Measurements from ENCODE around the gene SERF1B.
"Not testable (repeated sequence)": the region's sequence is repeated elsewhere in the genome, so short reads cannot be mapped to it uniquely, and the experiment has no call there.

Gene SERF1B

DNA sequence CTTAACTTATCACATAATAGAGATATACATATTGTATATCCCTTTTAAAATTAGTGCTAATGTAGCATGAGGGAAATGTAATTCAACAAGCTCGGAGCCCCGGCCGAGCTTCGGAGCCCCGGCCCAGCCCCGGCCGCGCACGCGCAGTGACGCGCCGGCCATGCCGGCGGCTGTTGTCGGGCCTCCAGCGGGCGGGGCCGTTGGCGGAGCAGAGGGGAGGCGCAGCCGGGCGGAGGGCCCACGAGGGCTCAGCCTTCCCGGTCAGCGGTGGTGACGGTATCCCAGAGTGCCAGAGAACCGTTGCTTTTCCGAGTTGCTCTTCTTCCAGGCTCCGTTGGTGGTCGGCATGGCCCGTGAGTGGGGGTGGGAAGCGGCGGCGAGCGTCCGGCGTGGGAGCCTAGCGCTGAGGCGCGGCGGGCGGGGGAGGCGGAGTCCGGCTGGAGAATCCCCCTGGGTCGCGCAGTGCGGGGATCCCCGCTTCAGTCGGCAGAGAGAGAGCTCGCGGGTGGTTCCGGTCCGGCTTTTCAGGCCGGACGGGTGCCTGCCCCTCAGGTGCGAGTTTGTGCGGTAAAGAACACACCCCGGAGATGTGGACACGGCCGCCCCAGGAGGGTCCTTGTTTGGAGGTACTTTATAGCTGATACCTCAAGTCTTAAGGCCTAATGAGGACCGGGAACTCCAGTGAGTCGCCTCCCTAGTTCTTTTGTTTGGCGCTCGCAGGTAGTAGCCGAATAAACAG, at the start of gene SERF1B:
Gene SERF1B, plus strand, starts transcription at position 146 of the 739 bp plus-strand sequence. Its CDS starts 201 bp downstream, at position 347.
- not testable (repeated sequence) for DNase-seq

- not testable (repeated sequence) for DNase-seq
Observed at GRCh38 chr5:69991713-69992112, 33.3 kb upstream of the SERF1B start.

DNA sequence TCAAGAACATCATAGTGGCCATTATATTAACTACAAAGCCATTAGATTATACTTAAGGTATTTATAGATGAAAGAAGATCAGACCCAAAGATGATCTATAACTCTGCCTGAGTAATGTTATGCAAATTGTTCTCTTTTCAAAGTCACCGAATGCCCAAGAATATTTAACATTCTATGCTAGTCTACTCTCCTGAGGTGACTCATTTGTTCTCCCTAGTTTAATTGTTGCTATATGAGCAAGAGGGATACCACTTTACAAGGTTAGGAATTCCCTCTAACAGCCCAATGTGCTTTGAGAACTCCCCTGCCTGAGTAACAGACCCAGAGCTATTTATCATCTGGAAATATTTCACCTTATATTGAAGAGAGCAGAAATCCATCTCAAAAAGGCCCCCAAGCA, 29.5 kb upstream of the SERF1B start:
- not testable (repeated sequence) for DNase-seq

DNA sequence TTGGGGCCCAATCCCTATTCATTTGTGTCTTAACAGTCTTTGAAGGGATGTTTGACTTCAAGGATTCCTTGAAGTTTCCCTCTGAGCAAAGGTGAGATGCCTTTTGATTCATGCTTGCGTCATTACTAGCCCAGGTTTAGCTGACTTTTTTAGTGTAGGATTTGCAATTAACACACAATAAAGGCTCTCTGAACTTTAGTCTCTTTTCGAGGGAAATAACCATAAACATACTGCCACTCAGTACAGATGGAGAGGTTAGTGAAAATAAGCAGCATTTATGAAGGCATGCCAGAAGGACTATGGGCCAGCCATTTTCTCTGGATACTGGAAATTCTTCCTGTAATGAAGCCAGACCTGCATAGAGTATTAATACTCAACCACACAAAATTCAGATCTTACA, 4.4 kb upstream of the SERF1B start:
- not testable (repeated sequence) for DNase-seq

DNA sequence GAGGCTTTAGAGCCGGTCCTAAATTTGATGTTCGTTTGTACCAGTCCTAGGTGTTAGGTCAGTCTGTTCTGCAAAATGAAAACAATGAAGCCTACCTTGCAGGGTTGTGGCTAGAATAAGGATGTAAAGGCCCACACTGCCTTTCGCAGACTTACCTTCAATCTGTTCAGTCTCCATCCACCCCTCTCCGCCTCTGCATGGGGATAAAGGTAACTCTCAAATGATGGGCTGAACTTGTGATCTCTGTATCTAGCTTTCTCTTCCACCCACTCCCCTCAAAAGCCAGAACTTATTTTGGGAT, 744 bp downstream of the SERF1B start:
- DNase-seq = not testable (repeated sequence)

GRCh38 chr5:70031204-70031603, 6.2 kb downstream of the SERF1B start:
- not testable (repeated sequence) for DNase-seq

DNA sequence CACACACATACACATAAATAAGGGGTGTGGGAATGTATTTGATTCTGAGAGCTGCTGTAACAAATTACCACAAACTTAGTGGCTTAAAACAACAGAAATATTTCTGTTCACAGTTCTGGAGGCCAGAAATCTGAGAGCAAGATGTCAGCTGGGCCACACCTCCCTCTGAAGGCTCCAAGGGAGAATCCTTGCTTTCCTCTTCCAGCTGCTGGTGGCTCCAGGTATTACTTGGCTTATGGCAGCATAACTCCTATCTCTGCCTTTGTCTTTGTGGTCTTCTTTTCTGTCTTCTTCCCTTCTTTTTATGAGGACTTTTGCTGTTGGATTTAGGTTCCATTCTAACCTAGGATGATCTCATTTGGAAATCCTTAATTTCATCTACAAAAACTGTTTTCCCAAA, 16.4 kb downstream of the SERF1B start:
- DNase-seq = not testable (repeated sequence)

- not testable (repeated sequence) for DNase-seq
Observed at GRCh38 chr5:70049790-70050142, 24.7 kb downstream of the SERF1B start.

- DNase-seq = not testable (repeated sequence)
Observed at GRCh38 chr5:70056289-70056942, 31.4 kb downstream of the SERF1B start.

DNA sequence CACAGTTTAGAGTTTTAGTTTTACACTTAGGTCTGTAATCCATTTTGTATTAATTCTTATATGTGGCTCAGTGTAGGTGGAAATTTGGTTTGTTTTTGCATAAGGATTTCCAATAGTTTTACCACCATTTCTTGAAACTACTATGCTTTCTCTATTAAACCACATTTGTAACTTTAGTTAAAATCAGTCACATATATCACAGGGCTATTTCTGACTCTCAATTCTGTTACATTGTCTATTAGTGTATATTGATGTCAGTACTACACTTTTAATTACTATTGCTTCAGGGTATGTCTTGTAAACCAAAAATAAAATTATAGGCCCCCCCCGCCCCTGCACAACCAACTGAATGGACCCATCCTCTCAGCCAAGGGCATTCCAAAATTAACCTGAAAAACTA, 32.1 kb downstream of the SERF1B start:
- not testable (repeated sequence) for DNase-seq

DNA sequence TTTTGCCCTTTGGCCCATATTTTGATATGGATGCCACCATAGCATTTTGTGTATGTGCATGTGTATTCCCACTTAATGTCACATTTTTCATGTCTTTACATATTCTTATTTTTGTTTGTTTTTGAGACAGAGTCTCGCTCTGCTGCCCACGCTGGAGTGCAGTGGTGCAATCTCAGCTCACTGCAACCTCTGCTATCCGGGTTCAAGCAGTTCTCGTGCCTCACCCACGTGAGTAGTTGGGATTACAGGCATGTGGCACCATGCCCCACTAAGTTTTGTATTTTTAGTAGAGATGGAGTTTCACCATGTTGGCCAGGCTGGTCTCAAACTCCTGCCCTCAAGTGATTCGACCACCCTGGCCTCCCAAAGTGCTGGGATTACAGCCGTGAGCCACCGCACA, 52.6 kb downstream of the SERF1B start:
- not testable (repeated sequence) for DNase-seq

GRCh38 chr5:70088907-70089464, 63.9 kb downstream of the SERF1B start:
- DNase-seq = not testable (repeated sequence)

DNA sequence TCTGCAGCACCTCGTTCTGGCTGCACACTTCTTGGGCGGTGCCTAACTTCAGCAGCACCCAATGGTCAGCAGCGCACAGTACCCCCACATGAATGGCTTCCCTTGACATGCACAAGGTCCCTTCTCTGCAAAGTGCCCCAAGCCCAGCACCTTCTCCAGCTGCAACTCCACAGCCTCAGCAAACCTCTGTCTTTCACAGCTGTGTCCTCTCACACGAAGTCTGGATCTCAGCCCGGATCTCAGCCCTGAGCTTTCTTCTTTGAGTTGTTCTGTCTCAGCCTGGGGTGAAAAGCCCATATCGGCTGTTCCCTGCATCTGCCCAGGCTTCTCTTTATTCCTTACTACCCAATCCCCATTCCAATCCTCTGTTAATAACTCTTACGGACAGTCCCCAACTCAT, 66.7 kb downstream of the SERF1B start:
- not testable (repeated sequence) for DNase-seq
